Hepatocyte (in vitro differentiated cells): ENCODE measurements around the gene PSD2.

Experiments
- CTCF ChIP-seq: fragments of 200-600 bp; sonication (generic); IDR thresholded peaks from 2 replicates; pipeline ENCODE4 v1.5.1; 2016; ENCODE audit warnings: antibody characterized with exemption, mild to moderate bottlenecking; ENCODE audit not compliant: poor library complexity
- EZH2 ChIP-seq: fragments of 200-600 bp; sonication (generic); IDR thresholded peaks from 2 replicates; pipeline ENCODE4 v1.6.1; 2016; ENCODE audit warnings: antibody characterized with exemption, mild to moderate bottlenecking, borderline replicate concordance
- EZH2phosphoT487 ChIP-seq: fragments of 200-600 bp; sonication (generic); IDR thresholded peaks from one replicate; pipeline ENCODE4 v1.6.1; 2018; ENCODE audit warnings: antibody characterized with exemption, mild to moderate bottlenecking, low read depth, moderate library complexity; ENCODE audit not compliant: unreplicated experiment, severe bottlenecking

- TF ChIP-seq CTCF (no peak), EZH2 (no peak), EZH2phosphoT487 (no peak)
These were observed 85.0 kb downstream of the PSD2 start for GRCh38 chr5:139880416-139881142.
